DMS79 treated with DMSO at 0.1 percent for 48 hours (cell line): ENCODE results near the gene VANGL1.

Experiments used
- DNase-seq: peaks from one replicate; lab custom pipeline; 2025; lab: John Stamatoyannopoulos, UW

VANGL1 gene

GRCh38 chr1:115744646-115745275, 103.0 kb downstream of the VANGL1 start:
- DNase-seq, result no peak

GRCh38 chr1:115746021-115746690, 104.4 kb downstream of the VANGL1 start:
- no peak for DNase-seq
